NCI-H1436 treated with DMSO at 0.1 percent for 48 hours (cell line): ENCODE measurements around the gene ODAD3.
"Not testable (repeated sequence)": the region's sequence is repeated elsewhere in the genome, so short reads cannot be mapped to it uniquely, and the experiment has no call there.

Source experiments
- DNase-seq: peaks from one replicate; lab custom pipeline; 2025; lab: John Stamatoyannopoulos, UW

Gene ODAD3

GRCh38 chr19:11435057-11435832 lies at the start of gene ODAD3, which contains the start of gene PRKCSH:
Gene ODAD3 (minus strand): TSS chr19:11435121. CDS start chr19:11435016, 105 bp downstream.
Gene PRKCSH (plus strand): TSS chr19:11435635. CDS start chr19:11436118, 483 bp downstream.
- peak; percentile 98 for DNase-seq

GRCh38 chr19:11483366-11484111 lies 48.6 kb upstream of the ODAD3 start:
- no peak for DNase-seq

GRCh38 chr19:11482384-11483050 lies 47.6 kb upstream of the ODAD3 start:
- peak; percentile 37 for DNase-seq

GRCh38 chr19:11481534-11482383 lies 46.8 kb upstream of the ODAD3 start:
- DNase-seq = peak; percentile 97

GRCh38 chr19:11480715-11481533 lies 46.0 kb upstream of the ODAD3 start, which contains the start of gene ELAVL3:
Gene ELAVL3 (minus strand): TSS chr19:11481046. CDS start chr19:11480608, 438 bp downstream.
- DNase-seq = peak; percentile 49

- no peak for DNase-seq
Measured at GRCh38 chr19:11479898-11480714, 45.2 kb upstream of the ODAD3 start.

GRCh38 chr19:11479090-11479897 lies 44.4 kb upstream of the ODAD3 start:
- DNase-seq = no peak

GRCh38 chr19:11478167-11479089 lies 43.5 kb upstream of the ODAD3 start:
- DNase-seq = no peak

GRCh38 chr19:11475861-11476260 lies 40.9 kb upstream of the ODAD3 start:
- no peak for DNase-seq

- not testable (repeated sequence) for DNase-seq
Measured at GRCh38 chr19:11475343-11475742, 40.4 kb upstream of the ODAD3 start.

- DNase-seq = no peak
Measured at GRCh38 chr19:11473725-11474124, 38.8 kb upstream of the ODAD3 start.

GRCh38 chr19:11468266-11468845 lies 33.4 kb upstream of the ODAD3 start:
- not testable (repeated sequence) for DNase-seq

GRCh38 chr19:11465600-11465999 lies 30.7 kb upstream of the ODAD3 start:
- DNase-seq = no peak

- no peak for DNase-seq
Measured at GRCh38 chr19:11464333-11465265, 29.7 kb upstream of the ODAD3 start.

- no peak for DNase-seq
Measured at GRCh38 chr19:11463391-11463790, 28.5 kb upstream of the ODAD3 start.

- DNase-seq = no peak
Measured at GRCh38 chr19:11461453-11461852, 26.5 kb upstream of the ODAD3 start.
